Measurements from ENCODE around the gene DMD.

GRCh38 chrX:32804034-32804433 lies 407.3 kb downstream of the DMD start:
- TF ChIP-seq CTCF (IDR thresholded peaks at IDR 0.05) (no peak), EZH2 (IDR thresholded peaks at IDR 0.05) (no peak), EZH2phosphoT487 (IDR thresholded peaks at IDR 0.05) (no peak)

All from neural progenitor cell (in vitro differentiated cells).